ENCODE measurements around the gene GOLGA7B.

Gene GOLGA7B

GRCh38 chr10:97913614-97914013 lies 64.0 kb downstream of the GOLGA7B start:
- in situ Hi-C loops (cut with HindIII; ENCODE audit: low sequenced_read_pairs): no loop called here

DNA sequence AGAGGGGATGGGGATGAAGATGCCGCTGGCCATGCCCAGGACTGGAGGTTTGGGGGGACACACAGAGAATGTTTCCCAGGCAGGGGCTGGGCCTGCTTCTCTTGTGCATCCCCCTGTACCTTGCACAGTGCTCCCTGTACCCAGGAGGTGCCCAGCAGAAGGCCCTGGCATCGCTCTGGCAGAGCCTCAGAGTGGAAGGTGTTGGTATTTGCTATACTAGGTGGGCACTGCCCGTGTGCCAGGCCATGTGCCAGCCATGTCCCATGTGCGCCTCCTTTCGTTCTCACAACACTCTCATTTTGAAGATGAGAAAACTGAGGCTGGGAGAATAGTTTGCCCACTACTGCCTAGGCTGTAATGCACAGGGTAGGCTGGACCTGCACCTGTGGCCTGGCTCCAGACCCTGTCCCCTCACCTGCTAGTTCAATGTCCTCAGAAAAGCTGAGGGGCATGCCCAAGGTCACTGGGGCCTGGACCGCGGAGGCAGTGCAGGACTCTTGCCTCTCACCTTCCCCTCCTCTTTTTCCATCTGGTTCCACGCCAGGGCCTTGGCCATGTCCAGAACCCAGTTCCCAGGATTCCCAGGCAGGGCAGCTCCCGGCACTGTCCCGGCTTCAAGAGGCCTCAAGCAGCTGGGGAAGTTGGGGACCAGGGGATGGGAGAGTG lies 64.7 kb downstream of the GOLGA7B start:
- no peak for DNase-seq (ENCODE audit: low read depth)
- TF ChIP-seq CTCF (IDR thresholded peaks at IDR 0.05; ENCODE audit: low read depth, low read length, missing control alignments): no peak
- in situ Hi-C loops (cut with HindIII; ENCODE audit: low sequenced_read_pairs): no loop called here
- no peak overlapping the region for H3K4me3 ChIP-seq (ENCODE audit: low read depth, low read length)

More at GRCh38 chr10:97913614-97914013, 64.0 kb downstream of the GOLGA7B start:
- no peak overlapping the region for H3K4me3 ChIP-seq (ENCODE audit: low read depth, low read length)
- DNase-seq (ENCODE audit: low read depth): no peak
- no peak for TF ChIP-seq CTCF (IDR thresholded peaks at IDR 0.05; ENCODE audit: low read depth, low read length, missing control alignments)

DNA sequence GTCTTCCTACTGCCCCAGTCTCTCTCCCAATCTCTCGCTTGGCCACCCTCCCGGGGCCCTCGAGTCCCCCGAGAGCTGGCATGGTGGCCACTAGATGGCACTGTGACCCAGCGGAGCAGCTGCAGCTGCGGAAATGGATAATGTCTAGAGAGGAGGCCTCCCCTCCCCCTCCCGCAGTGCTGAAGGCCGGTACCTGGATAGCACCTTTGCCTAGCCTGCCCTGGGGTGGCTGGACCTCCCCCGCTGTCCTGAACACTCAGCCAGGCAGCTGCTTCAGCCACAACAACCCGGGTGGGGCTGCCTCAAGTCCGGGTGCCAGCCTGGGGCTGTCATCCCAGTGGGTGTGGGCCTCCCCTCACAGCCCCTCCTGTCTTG lies 65.2 kb downstream of the GOLGA7B start:
- in situ Hi-C loops (cut with HindIII; ENCODE audit: low sequenced_read_pairs): no loop called here
- TF ChIP-seq CTCF (IDR thresholded peaks at IDR 0.05; ENCODE audit: low read depth, low read length, missing control alignments): peak; percentile 90
- DNase-seq (ENCODE audit: low read depth): no peak
- H3K4me3 ChIP-seq (ENCODE audit: low read depth, low read length): no peak overlapping the region

DNA sequence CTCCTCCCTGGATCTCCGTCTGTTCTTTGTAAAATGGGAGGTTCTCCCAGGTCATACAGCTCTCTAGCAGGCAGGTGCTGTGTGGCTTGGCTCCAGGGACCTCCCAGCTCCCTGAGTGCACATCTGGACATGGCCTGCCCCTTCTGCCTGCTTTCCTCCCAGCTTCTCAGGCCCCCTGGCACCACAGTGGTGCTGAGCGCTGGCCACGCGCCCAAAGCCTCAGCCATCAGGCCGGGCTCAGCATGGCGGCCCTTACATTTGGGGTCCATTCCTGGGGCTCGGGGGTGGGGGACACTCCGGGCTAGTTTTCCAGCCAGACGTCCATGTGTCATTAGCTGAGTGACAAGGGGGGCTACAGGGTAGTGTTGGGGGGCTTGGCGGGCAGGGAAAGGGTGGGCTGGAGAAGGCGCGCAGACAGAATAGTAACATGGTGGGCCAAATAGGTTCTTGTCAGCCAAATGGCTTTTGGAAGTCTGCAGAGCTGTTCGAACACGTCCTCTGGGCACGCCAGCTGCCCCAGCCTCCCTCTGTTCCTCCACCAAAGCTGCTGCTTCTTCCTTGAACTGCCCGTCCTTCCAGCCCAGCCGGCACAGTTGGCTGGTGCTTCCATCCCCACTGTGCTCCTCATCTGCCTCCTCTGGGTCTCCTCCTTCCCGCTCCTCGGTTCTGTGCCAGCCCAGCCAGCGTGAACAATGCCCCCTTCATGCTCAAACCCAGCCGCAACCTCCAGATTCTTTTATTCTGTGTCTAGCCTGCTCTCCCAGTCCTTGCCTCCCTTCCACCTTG lies 65.9 kb downstream of the GOLGA7B start:
- TF ChIP-seq CTCF (IDR thresholded peaks at IDR 0.05; ENCODE audit: low read depth, low read length, missing control alignments): no peak
- in situ Hi-C loops (cut with HindIII; ENCODE audit: low sequenced_read_pairs): no loop called here
- no peak for DNase-seq (ENCODE audit: low read depth)
- no peak overlapping the region for H3K4me3 ChIP-seq (ENCODE audit: low read depth, low read length)

- H3K4me3 ChIP-seq (ENCODE audit: low read depth, low read length): no peak overlapping the region
- in situ Hi-C loops (cut with HindIII; ENCODE audit: low sequenced_read_pairs): no loop called here
- TF ChIP-seq CTCF (IDR thresholded peaks at IDR 0.05; ENCODE audit: low read depth, low read length, missing control alignments): no peak
- DNase-seq (ENCODE audit: low read depth): no peak
These were observed 66.9 kb downstream of the GOLGA7B start for GRCh38 chr10:97916586-97916985.

- in situ Hi-C loops (cut with HindIII; ENCODE audit: low sequenced_read_pairs): no loop called here
- TF ChIP-seq CTCF (IDR thresholded peaks at IDR 0.05; ENCODE audit: low read depth, low read length, missing control alignments): no peak
- no peak overlapping the region for H3K4me3 ChIP-seq (ENCODE audit: low read depth, low read length)
- DNase-seq (ENCODE audit: low read depth): no peak
These were observed 69.4 kb downstream of the GOLGA7B start for GRCh38 chr10:97919012-97919411.
